Measurements from ENCODE around the gene NCKAP5. TPM values are rescaled to one million over a fixed set of nuclear protein-coding genes. Genes with fewer than 3 reads are reported as not detected.
A peak's percentile ranks its signal among the peaks of the same experiment; 100 is the strongest.

NCKAP5 gene
- total RNA-seq, 1 experiment from 2014 or later = 6.5 TPM

- DNase-seq (ENCODE audit: low read depth) = no peak
Observed at GRCh38 chr2:133382566-133382965, 185.7 kb downstream of the NCKAP5 start.

- no peak for DNase-seq (ENCODE audit: low read depth)
Observed at GRCh38 chr2:133380991-133381390, 187.3 kb downstream of the NCKAP5 start.

GRCh38 chr2:133378928-133379549 is 189.2 kb downstream of the NCKAP5 start:
- DNase-seq (ENCODE audit: low read depth) = no peak

DNA sequence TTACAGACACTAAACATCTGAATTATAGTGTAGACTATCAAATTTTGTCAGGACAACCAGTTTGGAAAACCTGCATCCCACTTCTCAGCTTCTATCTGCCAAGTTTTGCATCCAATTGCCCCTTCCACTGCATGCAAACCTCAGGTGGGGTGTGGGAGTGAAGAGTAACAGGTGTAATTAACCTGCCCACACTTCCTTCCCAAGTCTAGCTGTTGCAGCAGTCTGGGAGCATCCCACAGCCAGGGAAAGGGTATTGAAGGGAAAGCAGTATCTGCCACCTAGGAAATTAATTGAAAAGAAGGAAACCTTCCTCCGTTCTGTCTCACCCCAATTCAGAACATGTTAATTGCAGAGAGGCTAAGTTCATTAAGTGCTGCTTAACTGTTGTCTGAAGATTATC is 189.9 kb downstream of the NCKAP5 start:
- no peak for DNase-seq (ENCODE audit: low read depth)

- DNase-seq (ENCODE audit: low read depth) = no peak
Observed at GRCh38 chr2:133377599-133377998, 190.7 kb downstream of the NCKAP5 start.

GRCh38 chr2:133377021-133377481 is 191.2 kb downstream of the NCKAP5 start:
- DNase-seq (ENCODE audit: low read depth) = peak; percentile 40

GRCh38 chr2:133374781-133375180 is 193.5 kb downstream of the NCKAP5 start:
- DNase-seq (ENCODE audit: low read depth) = no peak

GRCh38 chr2:133371286-133371685 is 197.0 kb downstream of the NCKAP5 start:
- no peak for DNase-seq (ENCODE audit: low read depth)

- no peak for DNase-seq (ENCODE audit: low read depth)
Observed at GRCh38 chr2:133369901-133370658, 198.2 kb downstream of the NCKAP5 start.

DNA sequence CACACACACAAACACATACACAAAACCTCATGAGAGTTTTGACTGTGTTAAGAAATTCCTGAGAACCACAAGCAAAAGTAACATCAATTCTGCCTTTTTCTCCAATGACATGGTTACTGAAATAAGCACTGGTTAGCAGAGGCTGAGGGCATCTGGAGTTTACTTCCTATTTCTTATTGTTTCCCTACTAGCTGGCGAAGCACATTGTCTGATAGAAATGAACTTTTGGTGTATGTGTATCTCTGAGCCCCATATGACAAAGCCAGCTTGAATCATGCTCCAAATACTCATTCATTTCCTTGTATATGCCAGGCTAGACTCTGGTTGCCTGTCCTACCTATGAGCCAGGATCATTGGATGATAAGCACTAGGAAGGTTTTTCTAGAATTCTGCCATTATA is 203.1 kb downstream of the NCKAP5 start:
- peak; percentile 59 for DNase-seq (ENCODE audit: low read depth)

- no peak for DNase-seq (ENCODE audit: low read depth)
Observed at GRCh38 chr2:133364636-133365035, 203.6 kb downstream of the NCKAP5 start.

DNA sequence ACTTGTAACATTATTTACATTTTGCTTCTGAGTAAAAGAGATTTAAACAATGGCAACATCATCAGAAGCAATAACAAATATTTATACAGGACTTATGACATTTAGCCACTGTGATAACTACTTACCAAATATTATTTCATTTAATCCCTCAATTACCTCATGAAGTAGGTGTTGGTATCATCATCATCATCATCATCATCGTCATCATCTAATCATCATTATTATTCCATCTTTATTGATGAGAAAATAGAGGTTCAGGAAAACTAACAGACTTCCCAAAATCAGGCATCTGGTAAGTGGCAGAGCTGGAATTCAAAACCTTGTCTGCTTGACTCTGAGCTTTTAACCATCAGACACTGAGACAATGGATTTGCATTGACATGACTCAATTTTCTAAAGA is 204.4 kb downstream of the NCKAP5 start:
- DNase-seq (ENCODE audit: low read depth) = no peak

- DNase-seq (ENCODE audit: low read depth) = peak; percentile 81
Observed at GRCh38 chr2:133362061-133362476, 206.2 kb downstream of the NCKAP5 start.

DNA sequence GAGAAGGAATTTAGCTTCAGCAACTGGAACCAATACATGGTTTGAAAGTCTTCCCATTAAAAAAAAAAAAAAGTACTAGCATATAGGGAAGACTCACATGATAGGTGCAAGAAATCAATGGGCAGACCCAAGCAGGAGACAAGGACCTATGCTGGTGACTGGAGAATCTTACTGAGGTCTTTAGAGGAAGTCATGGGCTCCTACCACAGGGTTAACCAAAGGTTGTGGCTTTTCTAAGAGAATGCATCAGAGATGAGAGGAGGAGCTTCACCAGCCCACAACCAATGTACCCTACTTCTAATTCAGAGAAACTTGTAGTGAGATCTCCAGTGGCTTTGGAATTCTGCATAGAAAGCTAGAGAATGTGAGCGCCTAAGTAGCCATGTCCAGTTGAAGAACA is 207.4 kb downstream of the NCKAP5 start:
- no peak for DNase-seq (ENCODE audit: low read depth)

DNA sequence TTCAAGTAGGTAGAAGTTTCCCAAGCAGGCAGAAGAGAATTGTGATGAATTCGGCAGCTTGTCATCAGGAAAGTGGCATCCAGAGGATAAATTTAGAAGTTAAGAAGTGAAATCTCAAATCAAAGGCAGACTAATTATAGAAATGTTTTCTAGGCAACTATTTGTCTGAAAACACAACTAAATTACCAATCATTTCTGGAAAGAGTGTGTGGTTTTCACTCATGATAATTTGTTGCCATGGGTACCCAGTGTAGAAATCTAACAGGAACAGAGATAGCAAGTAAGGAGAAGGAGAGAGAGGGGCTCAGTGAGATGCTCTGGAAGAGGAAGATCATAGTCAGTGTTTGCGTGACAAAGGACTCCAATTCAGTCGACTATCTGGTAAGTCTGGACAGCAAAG is 208.1 kb downstream of the NCKAP5 start:
- no peak for DNase-seq (ENCODE audit: low read depth)

DNA sequence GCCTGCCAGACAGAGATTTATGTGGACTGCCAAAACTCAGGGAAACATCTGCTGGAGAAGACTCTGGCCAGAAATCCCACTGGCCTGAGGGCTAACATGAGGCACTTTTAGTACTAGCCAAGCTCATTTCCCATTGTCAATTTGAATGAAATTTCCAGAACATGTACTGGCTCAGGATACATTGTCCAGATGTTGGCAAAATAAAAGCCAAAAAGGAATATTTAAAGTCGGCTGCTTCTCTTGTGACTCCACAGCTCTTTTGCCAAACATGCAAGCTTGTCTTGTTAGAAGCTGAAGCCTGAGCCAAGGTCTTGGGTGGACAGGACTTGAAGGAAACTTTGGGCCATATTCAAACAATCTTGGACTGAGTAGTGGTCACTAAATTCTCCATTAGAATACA is 215.5 kb downstream of the NCKAP5 start:
- no peak for DNase-seq (ENCODE audit: low read depth)

DNA sequence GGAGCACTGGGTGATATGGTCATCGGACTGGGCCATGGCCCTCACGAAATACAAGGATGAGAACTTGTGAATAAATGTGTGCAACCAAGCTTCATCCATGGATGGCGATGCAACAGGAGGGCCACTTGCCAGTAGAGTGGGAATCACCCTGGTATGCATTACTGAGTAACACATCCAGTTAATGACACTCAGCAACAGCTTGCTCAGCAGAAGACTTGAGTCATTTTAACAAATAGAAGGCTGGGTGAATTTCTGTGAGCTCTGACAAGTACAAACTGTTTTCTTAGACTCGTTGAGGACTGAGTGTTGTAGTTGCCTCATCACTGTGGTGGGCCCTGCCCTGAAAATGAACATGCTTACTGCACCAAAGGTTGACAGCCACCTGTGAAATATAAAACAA is 221.6 kb downstream of the NCKAP5 start:
- DNase-seq (ENCODE audit: low read depth) = peak; percentile 59

GRCh38 chr2:133345638-133346037 is 222.6 kb downstream of the NCKAP5 start:
- DNase-seq (ENCODE audit: low read depth) = no peak

- DNase-seq (ENCODE audit: low read depth) = no peak
Observed at GRCh38 chr2:133344849-133345248, 223.4 kb downstream of the NCKAP5 start.

- no peak for DNase-seq (ENCODE audit: low read depth)
Observed at GRCh38 chr2:133343018-133343352, 225.3 kb downstream of the NCKAP5 start.

DNA sequence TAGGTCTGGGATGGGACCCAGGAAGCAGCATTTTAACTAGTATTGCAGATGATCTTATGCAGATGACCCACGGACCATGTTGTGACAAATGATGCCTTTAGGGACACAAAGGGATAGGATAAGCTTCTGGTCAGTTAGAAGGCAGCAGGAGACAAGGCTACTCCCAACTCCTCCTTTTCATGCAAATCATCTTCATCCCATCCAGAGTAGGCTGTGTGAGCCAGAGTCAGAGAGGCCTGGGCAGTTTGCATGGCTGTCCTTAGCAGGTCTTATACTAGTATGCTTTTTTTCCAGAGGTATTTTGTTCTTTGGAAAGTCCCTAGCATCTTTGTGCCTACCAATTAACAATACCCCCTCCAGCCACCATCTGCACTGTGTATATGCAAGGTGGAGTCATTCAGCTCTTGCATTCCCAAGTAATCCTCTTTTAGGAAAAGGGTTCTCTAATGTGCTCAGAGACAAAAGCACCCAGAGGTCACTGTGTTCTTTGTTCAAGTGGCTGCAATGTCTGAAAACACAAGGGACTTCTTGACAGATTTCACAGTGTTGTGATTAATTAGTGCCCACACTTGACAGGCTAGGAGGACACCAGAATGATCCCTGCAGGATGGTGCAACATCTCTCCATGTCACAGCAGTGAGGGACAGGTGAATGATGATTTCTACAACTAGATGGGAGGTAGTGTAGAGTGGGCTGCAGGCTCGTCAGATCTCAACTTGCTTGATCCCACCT is 225.8 kb downstream of the NCKAP5 start:
- DNase-seq (ENCODE audit: low read depth) = no peak

DNA sequence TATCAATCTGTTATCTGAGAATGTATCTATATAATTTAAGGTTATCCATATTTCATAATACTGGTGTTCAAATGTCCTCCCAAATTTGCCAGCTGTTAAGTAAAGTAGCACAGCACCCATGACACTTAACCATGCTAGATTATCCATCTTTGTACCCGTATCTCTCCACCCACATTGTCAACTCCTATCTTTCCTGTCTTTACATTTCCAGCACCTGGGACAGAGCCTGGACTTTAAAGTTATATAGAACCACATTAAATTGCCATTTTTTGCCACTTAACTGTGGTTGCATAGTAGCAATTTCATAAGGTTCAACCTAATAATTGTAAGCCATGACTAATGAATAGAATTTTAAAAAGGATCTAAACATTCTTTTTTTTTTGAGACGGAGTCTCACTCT is 226.7 kb downstream of the NCKAP5 start:
- DNase-seq (ENCODE audit: low read depth) = no peak

DNA sequence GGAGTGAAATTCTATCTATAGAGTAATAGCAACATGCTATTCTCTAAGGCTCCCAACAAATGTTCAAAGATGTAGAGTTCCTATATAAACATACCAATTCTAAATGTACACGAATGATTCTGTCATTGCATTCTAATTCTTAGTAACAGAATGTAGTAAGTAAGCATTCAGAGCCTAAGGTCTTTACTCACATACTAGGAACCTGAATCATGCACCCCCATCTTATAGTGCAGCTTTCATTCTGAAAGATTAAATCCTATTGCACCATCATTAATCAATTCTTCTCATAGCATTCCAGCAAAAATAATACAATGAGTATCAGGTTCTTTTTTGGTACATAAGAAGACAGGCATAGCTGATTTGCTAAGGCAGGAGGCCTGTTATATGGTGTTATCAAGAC is 230.0 kb downstream of the NCKAP5 start:
- DNase-seq (ENCODE audit: low read depth) = no peak

Data from M059J (cell line).